HAP-1 (cell line): ENCODE results near the gene CDKN2AIPNL.
"Not testable (repeated sequence)": the region's sequence is repeated elsewhere in the genome, so short reads cannot be mapped to it uniquely, and the experiment has no call there.

ENCODE experiments used
- DNase-seq, 2 experiments: peaks; one replicate each; pipeline ENCODE4 v3.0.0-alpha.2; 2016 to 2020; ENCODE audit warnings: low spot score in 2 of 2
- H3K27me3 ChIP-seq: fragments of 250-450 bp; sonication (Bioruptor Pico); 2 replicates; pipeline ENCODE4 v1.5.1; 2020; ENCODE audit warnings: low read depth, mild to moderate bottlenecking, moderate library complexity
- H3K36me3 ChIP-seq: fragments of 250-450 bp; sonication (Bioruptor Pico); replicated peaks from 2 replicates; pipeline ENCODE4 v1.5.1; 2020; ENCODE audit warnings: mild to moderate bottlenecking
- H3K4me1 ChIP-seq: fragments of 250-450 bp; sonication (Bioruptor Pico); 2 replicates; pipeline ENCODE4 v1.5.1; 2020; ENCODE audit warnings: mild to moderate bottlenecking
- H3K4me3 ChIP-seq: fragments of 250-450 bp; sonication (Bioruptor Pico); 2 replicates; pipeline ENCODE4 v1.5.1; 2020; ENCODE audit warnings: mild to moderate bottlenecking, moderate library complexity
- H3K9me3 ChIP-seq: fragments of 250-450 bp; sonication (Bioruptor Pico); 2 replicates; pipeline ENCODE4 v1.5.1; 2020; ENCODE audit warnings: mild to moderate bottlenecking, moderate library complexity
- in situ Hi-C: fragments of 300-500 bp; cut with MboI; formaldehyde crosslinking; loops from 3 replicates; pipeline ENCODE4 v1.14.3; 2020; ENCODE audit warnings: low sequenced_read_pairs, inconsistent platforms, mixed read lengths

The CDKN2AIPNL gene

GRCh38 chr5:134432174-134432573 lies 20.5 kb upstream of the CDKN2AIPNL start:
- no peak overlapping the region for H3K4me3 ChIP-seq
- peaks cover 11% of the 10 kb centered on the region for H3K4me1 ChIP-seq
- no peaks in the 10 kb centered on the region for H3K36me3 ChIP-seq
- peaks cover 40% of the 10 kb centered on the region for H3K27me3 ChIP-seq
- no peak for DNase-seq
- in situ Hi-C loops, result no loop called here
- no peaks in the 10 kb centered on the region for H3K9me3 ChIP-seq

- Histone ChIP-seq H3K4me1 (peaks cover 11% of the 10 kb centered on the region), H3K4me3 (no peak overlapping the region), H3K9me3 (no peaks in the 10 kb centered on the region), H3K36me3 (no peaks in the 10 kb centered on the region), H3K27me3 (peaks cover 49% of the 10 kb centered on the region)
- in situ Hi-C loops, result no loop called here
- no peak for DNase-seq
These were observed 18.4 kb upstream of the CDKN2AIPNL start for GRCh38 chr5:134430001-134430569.

- no peaks in the 10 kb centered on the region for H3K36me3 ChIP-seq
- peaks cover 49% of the 10 kb centered on the region for H3K27me3 ChIP-seq
- H3K4me1 ChIP-seq, result peaks cover 11% of the 10 kb centered on the region
These were observed 15.9 kb upstream of the CDKN2AIPNL start for GRCh38 chr5:134427540-134428041.

GRCh38 chr5:134426361-134426760 lies 14.7 kb upstream of the CDKN2AIPNL start:
- H3K36me3 ChIP-seq, result no peaks in the 10 kb centered on the region
- no peaks in the 10 kb centered on the region for H3K9me3 ChIP-seq
- H3K4me1 ChIP-seq, result peaks cover 11% of the 10 kb centered on the region
- no peak overlapping the region for H3K4me3 ChIP-seq
- in situ Hi-C loops, result no loop called here
- no peak for DNase-seq
- H3K27me3 ChIP-seq, result peaks cover 41% of the 10 kb centered on the region

More at GRCh38 chr5:134427540-134428041, 15.9 kb upstream of the CDKN2AIPNL start:
- H3K9me3 ChIP-seq, result no peaks in the 10 kb centered on the region
- peak; percentile 54 to 93 for DNase-seq
- in situ Hi-C loops, result no loop called here
- no peak overlapping the region for H3K4me3 ChIP-seq

GRCh38 chr5:134423376-134423775 lies 11.7 kb upstream of the CDKN2AIPNL start:
- H3K9me3 ChIP-seq, result no peaks in the 10 kb centered on the region
- no peak for DNase-seq
- H3K4me3 ChIP-seq, result no peak overlapping the region
- in situ Hi-C loops, result no loop called here
- peaks cover 12% of the 10 kb centered on the region for H3K27me3 ChIP-seq
- H3K36me3 ChIP-seq, result no peaks in the 10 kb centered on the region
- H3K4me1 ChIP-seq, result peaks cover 10% of the 10 kb centered on the region

GRCh38 chr5:134422791-134423365 lies 11.2 kb upstream of the CDKN2AIPNL start:
- H3K9me3 ChIP-seq, result no peaks in the 10 kb centered on the region
- H3K4me1 ChIP-seq, result peaks cover 5% of the 10 kb centered on the region
- no peaks in the 10 kb centered on the region for H3K36me3 ChIP-seq
- peaks cover 9% of the 10 kb centered on the region for H3K27me3 ChIP-seq
- no peak for DNase-seq
- in situ Hi-C loops, result no loop called here
- no peak overlapping the region for H3K4me3 ChIP-seq

- H3K36me3 ChIP-seq, H3K9me3 ChIP-seq, H3K4me1 ChIP-seq, in situ Hi-C loops, H3K27me3 ChIP-seq, DNase-seq, H3K4me3 ChIP-seq: not testable (repeated sequence)
These were observed 9.4 kb upstream of the CDKN2AIPNL start for GRCh38 chr5:134421038-134421437.

- no peak overlapping the region for H3K4me3 ChIP-seq
- H3K36me3 ChIP-seq, result no peaks in the 10 kb centered on the region
- in situ Hi-C loops, result no loop called here
- no peaks in the 10 kb centered on the region for H3K4me1 ChIP-seq
- H3K9me3 ChIP-seq, result no peaks in the 10 kb centered on the region
- H3K27me3 ChIP-seq, result no peaks in the 10 kb centered on the region
- no peak for DNase-seq
These were observed 8.7 kb upstream of the CDKN2AIPNL start for GRCh38 chr5:134420343-134420742.

- Histone ChIP-seq H3K4me3 (no peak overlapping the region), H3K4me1 (no peaks in the 10 kb centered on the region), H3K36me3 (no peaks in the 10 kb centered on the region), H3K27me3 (no peaks in the 10 kb centered on the region), H3K9me3 (no peaks in the 10 kb centered on the region)
- DNase-seq, result no peak
- in situ Hi-C loops, result no loop called here
These were observed 7.3 kb upstream of the CDKN2AIPNL start for GRCh38 chr5:134418958-134419357.

- Histone ChIP-seq H3K4me1 (no peaks in the 10 kb centered on the region), H3K4me3 (no peak overlapping the region), H3K36me3 (no peaks in the 10 kb centered on the region), H3K27me3 (no peaks in the 10 kb centered on the region), H3K9me3 (no peaks in the 10 kb centered on the region)
- DNase-seq, result no peak
- in situ Hi-C loops, result no loop called here
These were observed 6.0 kb upstream of the CDKN2AIPNL start for GRCh38 chr5:134417707-134418106.

- in situ Hi-C loops, result no loop called here
- H3K4me3 ChIP-seq, result no peak overlapping the region
- H3K36me3 ChIP-seq, result peaks cover 13% of the 10 kb centered on the region
- H3K27me3 ChIP-seq, result no peaks in the 10 kb centered on the region
- peaks cover 12% of the 10 kb centered on the region for H3K4me1 ChIP-seq
- H3K9me3 ChIP-seq, result no peaks in the 10 kb centered on the region
- no peak for DNase-seq
These were observed 1.4 kb upstream of the CDKN2AIPNL start for GRCh38 chr5:134413046-134413445.

- no peaks in the 10 kb centered on the region for H3K9me3 ChIP-seq
- in situ Hi-C loops, result no loop called here
- H3K4me3 ChIP-seq, result peak overlapping the region; percentile 81
- peaks cover 25% of the 10 kb centered on the region for H3K36me3 ChIP-seq
- no peaks in the 10 kb centered on the region for H3K27me3 ChIP-seq
- DNase-seq, result no peak
- peaks cover 12% of the 10 kb centered on the region for H3K4me1 ChIP-seq
These were observed 494 bp downstream of the CDKN2AIPNL start for GRCh38 chr5:134411228-134411545.

GRCh38 chr5:134410822-134411221 lies 859 bp downstream of the CDKN2AIPNL start:
- peaks cover 29% of the 10 kb centered on the region for H3K36me3 ChIP-seq
- H3K27me3 ChIP-seq, result no peaks in the 10 kb centered on the region
- H3K4me1 ChIP-seq, result peaks cover 12% of the 10 kb centered on the region
- in situ Hi-C loops, result no loop called here
- no peaks in the 10 kb centered on the region for H3K9me3 ChIP-seq
- no peak for DNase-seq
- H3K4me3 ChIP-seq, result peak overlapping the region; percentile 81

GRCh38 chr5:134409321-134409720 lies 2.4 kb downstream of the CDKN2AIPNL start:
- Histone ChIP-seq H3K9me3 (no peaks in the 10 kb centered on the region), H3K27me3 (no peaks in the 10 kb centered on the region), H3K4me1 (peaks cover 12% of the 10 kb centered on the region), H3K4me3 (no peak overlapping the region), H3K36me3 (peaks cover 31% of the 10 kb centered on the region)
- no peak for DNase-seq
- in situ Hi-C loops, result no loop called here

GRCh38 chr5:134406390-134406789 lies 5.3 kb downstream of the CDKN2AIPNL start:
- no peak overlapping the region for H3K4me3 ChIP-seq
- no peaks in the 10 kb centered on the region for H3K9me3 ChIP-seq
- in situ Hi-C loops, result no loop called here
- no peak for DNase-seq
- H3K36me3 ChIP-seq, result peaks cover 42% of the 10 kb centered on the region
- no peaks in the 10 kb centered on the region for H3K27me3 ChIP-seq
- H3K4me1 ChIP-seq, result peaks cover 12% of the 10 kb centered on the region
